ENCODE measurements around the gene WNT10A.

Gene WNT10A

DNA sequence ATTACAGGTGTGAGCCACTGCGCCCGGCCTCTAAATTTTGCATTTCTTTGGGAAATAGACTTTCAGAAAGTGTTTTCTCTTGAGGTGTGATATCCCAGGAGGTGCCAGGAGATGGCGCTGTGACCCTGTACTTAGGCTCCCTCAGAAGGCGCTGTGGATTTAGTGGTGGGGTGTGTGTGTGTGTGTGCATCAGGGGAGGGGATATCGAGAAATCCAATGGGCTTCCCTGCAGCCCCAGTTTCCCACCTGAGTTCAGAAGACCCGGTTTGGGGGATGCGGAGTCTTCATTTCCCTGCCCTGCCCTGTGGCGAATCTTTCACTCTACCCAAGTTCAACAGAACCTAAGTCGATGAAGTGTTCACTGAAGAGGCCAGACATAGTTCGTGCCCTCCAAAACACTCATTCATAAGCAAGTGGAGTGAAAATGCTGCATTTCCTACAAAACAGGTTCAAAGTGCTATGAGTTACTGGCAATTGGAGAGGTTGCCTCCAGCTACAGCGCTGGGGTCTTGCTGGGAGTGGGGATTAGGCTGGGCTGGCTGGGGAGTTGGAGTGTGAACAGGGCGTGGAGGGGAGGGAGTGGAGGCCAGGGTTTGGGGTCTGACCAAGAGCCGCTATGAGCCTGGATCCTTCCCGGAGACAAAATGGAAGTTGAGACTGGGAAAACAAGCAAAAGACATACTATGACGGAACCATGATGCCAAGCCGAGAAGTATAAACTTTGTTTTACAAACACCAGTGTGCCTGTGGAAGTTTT lies 27.6 kb upstream of the WNT10A start:
- Histone ChIP-seq H3K4me2 (ENCODE audit: low read depth, low read length, poor library complexity, severe bottlenecking) (no peak overlapping the region), H3K9me3 (ENCODE audit: insufficient read depth, low read depth, low read length) (no peaks in the 10 kb centered on the region), H3K4me3 (ENCODE audit: low read length, poor library complexity, severe bottlenecking) (no peak overlapping the region), H3K36me3 (ENCODE audit: insufficient read depth, low read length) (no peaks in the 10 kb centered on the region), H3K9me2 (replicated peaks; ENCODE audit: low read depth, low read length) (no peaks in the 10 kb centered on the region), H2AFZ (ENCODE audit: low read length) (0 out of 2 replicates have a peak overlapping the region, but pooled peaks have one; percentile 10), H3K9ac (ENCODE audit: low read depth, low read length, poor library complexity, severe bottlenecking) (no peak overlapping the region), H3F3A (ENCODE audit: low read depth) (no peaks in the 10 kb centered on the region), H4K20me1 (ENCODE audit: insufficient read depth, low read length, poor library complexity, severe bottlenecking) (no peaks in the 10 kb centered on the region), H3K4me1 (ENCODE audit: insufficient read depth, low read length, poor library complexity, severe bottlenecking) (peaks cover 11% of the 10 kb centered on the region), H3K27me3 (ENCODE audit: insufficient read depth, low read length, poor library complexity, severe bottlenecking) (no peaks in the 10 kb centered on the region), H3K79me2 (ENCODE audit: insufficient read depth, low read length) (no peaks in the 10 kb centered on the region)
- TF ChIP-seq EZH2phosphoT487 (IDR thresholded peaks at IDR 0.05; ENCODE audit: borderline replicate concordance), result no peak
- peak; percentile 83 for TF ChIP-seq CTCF (conservative IDR thresholded peaks at IDR 0.05; ENCODE audit: low read length)

GRCh38 chr2:218853766-218854165 lies 26.9 kb upstream of the WNT10A start:
- H3K4me1 ChIP-seq (ENCODE audit: insufficient read depth, low read length, poor library complexity, severe bottlenecking), result peaks cover 11% of the 10 kb centered on the region
- H3K36me3 ChIP-seq (ENCODE audit: insufficient read depth, low read length), result no peaks in the 10 kb centered on the region
- no peaks in the 10 kb centered on the region for H4K20me1 ChIP-seq (ENCODE audit: insufficient read depth, low read length, poor library complexity, severe bottlenecking)
- no peak overlapping the region for H3K4me3 ChIP-seq (ENCODE audit: low read length, poor library complexity, severe bottlenecking)
- no peak for TF ChIP-seq CTCF (conservative IDR thresholded peaks at IDR 0.05; ENCODE audit: low read length)
- no peak for TF ChIP-seq EZH2phosphoT487 (IDR thresholded peaks at IDR 0.05; ENCODE audit: borderline replicate concordance)
- no peaks in the 10 kb centered on the region for H3F3A ChIP-seq (ENCODE audit: low read depth)
- H3K9me3 ChIP-seq (ENCODE audit: insufficient read depth, low read depth, low read length), result no peaks in the 10 kb centered on the region
- no peak overlapping the region for H3K9ac ChIP-seq (ENCODE audit: low read depth, low read length, poor library complexity, severe bottlenecking)
- 0 out of 2 replicates have a peak overlapping the region, but pooled peaks have one; percentile 10 for H2AFZ ChIP-seq (ENCODE audit: low read length)
- no peak overlapping the region for H3K4me2 ChIP-seq (ENCODE audit: low read depth, low read length, poor library complexity, severe bottlenecking)
- H3K79me2 ChIP-seq (ENCODE audit: insufficient read depth, low read length), result no peaks in the 10 kb centered on the region
- H3K9me2 ChIP-seq (replicated peaks; ENCODE audit: low read depth, low read length), result no peaks in the 10 kb centered on the region
- H3K27me3 ChIP-seq (ENCODE audit: insufficient read depth, low read length, poor library complexity, severe bottlenecking), result peaks cover 3% of the 10 kb centered on the region

- no peaks in the 10 kb centered on the region for H3K9me3 ChIP-seq (ENCODE audit: insufficient read depth, low read depth, low read length)
- no peak overlapping the region for H3K9ac ChIP-seq (ENCODE audit: low read depth, low read length, poor library complexity, severe bottlenecking)
- H3K4me3 ChIP-seq (ENCODE audit: low read length, poor library complexity, severe bottlenecking), result no peak overlapping the region
- H4K20me1 ChIP-seq (ENCODE audit: insufficient read depth, low read length, poor library complexity, severe bottlenecking), result no peaks in the 10 kb centered on the region
- no peak overlapping the region for H3K4me2 ChIP-seq (ENCODE audit: low read depth, low read length, poor library complexity, severe bottlenecking)
- H3K9me2 ChIP-seq (replicated peaks; ENCODE audit: low read depth, low read length), result no peaks in the 10 kb centered on the region
- peaks cover 6% of the 10 kb centered on the region for H3K27me3 ChIP-seq (ENCODE audit: insufficient read depth, low read length, poor library complexity, severe bottlenecking)
- H3F3A ChIP-seq (ENCODE audit: low read depth), result no peaks in the 10 kb centered on the region
- H3K4me1 ChIP-seq (ENCODE audit: insufficient read depth, low read length, poor library complexity, severe bottlenecking), result peaks cover 11% of the 10 kb centered on the region
- no peak overlapping the region for H2AFZ ChIP-seq (ENCODE audit: low read length)
- H3K79me2 ChIP-seq (ENCODE audit: insufficient read depth, low read length), result no peaks in the 10 kb centered on the region
- no peak for TF ChIP-seq EZH2phosphoT487 (IDR thresholded peaks at IDR 0.05; ENCODE audit: borderline replicate concordance)
- no peak for TF ChIP-seq CTCF (conservative IDR thresholded peaks at IDR 0.05; ENCODE audit: low read length)
- no peaks in the 10 kb centered on the region for H3K36me3 ChIP-seq (ENCODE audit: insufficient read depth, low read length)
These were observed 25.8 kb upstream of the WNT10A start for GRCh38 chr2:218854860-218855259.
